ENCODE results near the gene SND1. TPM values are rescaled to one million over a fixed set of nuclear protein-coding genes. Genes with fewer than 3 reads are reported as not detected.
A peak's percentile ranks its signal among the peaks of the same experiment; 100 is the strongest.

The SND1 gene
- total RNA-seq, 1 experiment from 2014 or later = 218 TPM

DNA sequence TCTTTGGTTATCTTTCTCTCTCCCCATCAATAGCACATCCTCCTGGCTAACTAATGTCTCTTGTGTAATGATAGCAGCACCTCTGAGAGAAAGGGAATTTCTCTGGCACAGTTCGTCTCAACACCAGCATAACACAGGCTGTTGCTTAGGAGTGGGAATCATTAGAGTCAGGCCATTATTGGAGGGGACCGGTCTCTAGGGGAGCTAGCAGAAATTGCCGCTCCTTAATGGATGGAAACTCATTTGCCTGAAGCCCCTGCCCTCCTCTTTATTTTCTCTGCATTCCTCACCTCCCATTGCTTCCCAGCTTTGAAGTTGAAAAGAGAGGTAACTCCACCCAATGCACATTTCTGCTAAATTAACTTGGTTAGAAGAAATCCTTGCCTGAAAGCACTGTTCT is 367.3 kb downstream of the SND1 start:
- Histone ChIP-seq H2BK12ac (ENCODE audit: insufficient read length, low read depth, low read length) (no peak overlapping the region), H4K5ac (ENCODE audit: insufficient read length, low read depth, low read length) (no peak overlapping the region), H3K4ac (ENCODE audit: low read depth, low read length) (no peak overlapping the region), H3K4me1 (ENCODE audit: insufficient read depth, low read length) (peaks cover 14% of the 10 kb centered on the region; the same call in 1 of the 2 replicates), H3K14ac (ENCODE audit: insufficient read depth, low read length) (no peak overlapping the region), H2BK20ac (ENCODE audit: low read depth, low read length, poor library complexity, severe bottlenecking) (no peak overlapping the region), H3K9me3 (ENCODE audit: control insufficient read depth, low read depth, low read length) (no peaks in the 10 kb centered on the region), H3K23me2 (ENCODE audit: insufficient read length, low read depth, low read length, poor library complexity, severe bottlenecking) (no peaks in the 10 kb centered on the region), H3K27me3 (ENCODE audit: insufficient read depth, low read length) (no peaks in the 10 kb centered on the region), H4K20me1 (ENCODE audit: control insufficient read depth, insufficient read depth, insufficient read length) (no peaks in the 10 kb centered on the region), H2BK5ac (ENCODE audit: insufficient read length, low read length) (no peak overlapping the region), H3K79me2 (ENCODE audit: insufficient read depth, low read length) (no peaks in the 10 kb centered on the region), H3K4me2 (ENCODE audit: insufficient read depth, insufficient read length, low read length) (no peak overlapping the region), H3K27ac (ENCODE audit: insufficient read length, low read depth, low read length) (no peak overlapping the region), H3K23ac (ENCODE audit: insufficient read length, low read depth, low read length) (no peak overlapping the region), H4K91ac (ENCODE audit: insufficient read length, low read depth, low read length) (no peak overlapping the region), H3T11ph (ENCODE audit: low read length) (no peak overlapping the region), H3K79me1 (ENCODE audit: insufficient read depth, low read depth, low read length, poor library complexity, severe bottlenecking) (no peaks in the 10 kb centered on the region), H2AK5ac (ENCODE audit: insufficient read length, low read length) (no peak overlapping the region), H2BK120ac (ENCODE audit: low read depth, low read length, poor library complexity, severe bottlenecking) (no peak overlapping the region), H4K8ac (replicated peaks; ENCODE audit: insufficient read length, low read depth, low read length) (no peak overlapping the region), H3K9ac (ENCODE audit: extremely low read depth, insufficient read length, low read length) (no peak overlapping the region), H3K18ac (ENCODE audit: insufficient read length, low read depth, low read length) (no peak overlapping the region), H2AFZ (ENCODE audit: low read length) (no peak overlapping the region), H3K56ac (ENCODE audit: insufficient read length, low read depth, low read length) (no peak overlapping the region), H2BK15ac (ENCODE audit: low read depth, low read length) (no peak overlapping the region)
- Mint-ChIP-seq H3K9me3 (no peaks in the 10 kb centered on the region), H3K27me3 (ENCODE audit: low read depth) (no peaks in the 10 kb centered on the region), H3K36me3 (ENCODE audit: insufficient read depth in 1 of 3, low read depth in 3 of 3) (peaks cover 0 to 10% (median 0%) of the 10 kb centered on the region in 3 experiments; a peak in 4 of 7 replicates), H3K4me1 (peaks cover 39 to 53% of the 10 kb centered on the region in 2 experiments), H3K4me3 (no peak overlapping the region), H3K27ac (peak overlapping the region in 2 of 3 experiments; percentile 5 to 27; a peak in 1 of 7 replicates)
- WGBS (ENCODE audit: extremely low coverage, insufficient read length, low lambda C conversion rate) = no CpG with 5 or more reads among the region's 3 CpGs
- DNase-seq = no peak
- TF ChIP-seq, protein P1, sequence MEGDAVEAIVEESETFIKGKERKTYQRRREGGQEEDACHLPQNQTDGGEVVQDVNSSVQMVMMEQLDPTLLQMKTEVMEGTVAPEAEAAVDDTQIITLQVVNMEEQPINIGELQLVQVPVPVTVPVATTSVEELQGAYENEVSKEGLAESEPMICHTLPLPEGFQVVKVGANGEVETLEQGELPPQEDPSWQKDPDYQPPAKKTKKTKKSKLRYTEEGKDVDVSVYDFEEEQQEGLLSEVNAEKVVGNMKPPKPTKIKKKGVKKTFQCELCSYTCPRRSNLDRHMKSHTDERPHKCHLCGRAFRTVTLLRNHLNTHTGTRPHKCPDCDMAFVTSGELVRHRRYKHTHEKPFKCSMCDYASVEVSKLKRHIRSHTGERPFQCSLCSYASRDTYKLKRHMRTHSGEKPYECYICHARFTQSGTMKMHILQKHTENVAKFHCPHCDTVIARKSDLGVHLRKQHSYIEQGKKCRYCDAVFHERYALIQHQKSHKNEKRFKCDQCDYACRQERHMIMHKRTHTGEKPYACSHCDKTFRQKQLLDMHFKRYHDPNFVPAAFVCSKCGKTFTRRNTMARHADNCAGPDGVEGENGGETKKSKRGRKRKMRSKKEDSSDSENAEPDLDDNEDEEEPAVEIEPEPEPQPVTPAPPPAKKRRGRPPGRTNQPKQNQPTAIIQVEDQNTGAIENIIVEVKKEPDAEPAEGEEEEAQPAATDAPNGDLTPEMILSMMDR (conservative IDR thresholded peaks at IDR 0.05) = no peak

Measured in H9 (cell line).